H1 (cell line): ENCODE measurements around the gene CUTA. TPM values are rescaled to one million over a fixed set of nuclear protein-coding genes. Genes with fewer than 3 reads are reported as not detected.

ENCODE experiments used
- CTCF ChIA-PET: fragments of 300-600 bp; sonication (Branson Sonifier 250); formaldehyde crosslinking; loops from one replicate; lab custom pipeline; 2021; ENCODE audit not compliant: partially characterized antibody; lab: Charles Lee
- POLR2A ChIA-PET: fragments of 300-600 bp; sonication (Branson Sonifier 250); formaldehyde crosslinking; loops from one replicate; lab custom pipeline; 2021; ENCODE audit warnings: inconsistent platforms; ENCODE audit not compliant: partially characterized antibody; lab: Charles Lee
- DNase-seq, 2 experiments: peaks; one replicate each; pipeline versions ENCODE4 v3.0.0 to v3.0.0-alpha.2; 2010 to 2022; ENCODE audit warnings: low spot score in 2 of 2, low read depth in 1 of 2, mixed read lengths in 1 of 2
- FAIRE-seq: peaks from 2 replicates; lab custom pipeline; 2011; peaks lifted over from hg19 to GRCh38; lab: Jason Lieb, UNC
- H2AFZ ChIP-seq: 2 replicates; pipeline ENCODE4 v1.8.1; 2012; ENCODE audit warnings: low read length, inconsistent platforms
- H2AK5ac ChIP-seq: 2 replicates; pipeline ENCODE4 v1.6.1; 2013; ENCODE audit warnings: low read depth, low read length
- H2BK120ac ChIP-seq: replicated peaks from 2 replicates; pipeline ENCODE3; 2013; ENCODE audit warnings: low read depth, low read length, inconsistent platforms
- H2BK12ac ChIP-seq: 2 replicates; pipeline ENCODE4 v1.6.1; 2013; ENCODE audit warnings: low read depth, low read length
- H2BK15ac ChIP-seq: 2 replicates; pipeline ENCODE4 v1.6.1; 2013; ENCODE audit warnings: low read length
- H2BK20ac ChIP-seq: 2 replicates; pipeline ENCODE4 v1.6.1; 2013; ENCODE audit warnings: low read length
- H2BK5ac ChIP-seq: 2 replicates; pipeline ENCODE4 v1.6.1; 2013; ENCODE audit warnings: low read depth, low read length
- H3K14ac ChIP-seq: 2 replicates; pipeline ENCODE4 v1.6.1; 2013; ENCODE audit warnings: inconsistent platforms; ENCODE audit not compliant: insufficient read length
- H3K18ac ChIP-seq: 2 replicates; pipeline ENCODE4 v1.6.1; 2013; ENCODE audit warnings: low read length; ENCODE audit errors: extremely low read depth
- H3K23ac ChIP-seq: 2 replicates; pipeline ENCODE4 v1.6.1; 2013; ENCODE audit warnings: inconsistent platforms; ENCODE audit not compliant: insufficient read length
- H3K23me2 ChIP-seq: 2 replicates; pipeline ENCODE4 v1.6.1; 2013; ENCODE audit warnings: low read depth, low read length
- H3K27ac ChIP-seq: 2 replicates; pipeline ENCODE4 v1.6.1; 2011; ENCODE audit warnings: low read depth, low read length, inconsistent platforms
- H3K27me3 ChIP-seq, 4 experiments: replicated peaks in 1 of 4; 1 replicate in 1 of 4; 2 replicates in 3 of 4; pipeline versions ENCODE4 v1.6.1 to v1.8.1; 2011 to 2013; ENCODE audit warnings: low read length in 3 of 4, mild to moderate bottlenecking in 3 of 4, inconsistent platforms in 2 of 4, mixed read lengths in 2 of 4, moderate library complexity in 1 of 4; ENCODE audit not compliant: control insufficient read depth in 3 of 4, insufficient read depth in 3 of 4; ENCODE audit errors: extremely low read depth in 1 of 4
- H3K36me3 ChIP-seq, 4 experiments: 2 replicates each; pipeline versions ENCODE4 v1.6.1 to v1.8.1; 2011 to 2013; ENCODE audit warnings: mild to moderate bottlenecking in 4 of 4, low read length in 3 of 4, moderate library complexity in 2 of 4, control low read depth in 1 of 4, inconsistent platforms in 1 of 4; ENCODE audit not compliant: insufficient read depth in 4 of 4, control insufficient read depth in 2 of 4
- H3K4ac ChIP-seq: replicated peaks from 2 replicates; pipeline ENCODE3; 2013; ENCODE audit warnings: low read length, low read depth, mixed read lengths, inconsistent platforms; ENCODE audit not compliant: insufficient read length
- H3K4me1 ChIP-seq, 4 experiments: replicated peaks in 1 of 4; 1 replicate in 1 of 4; 2 replicates in 3 of 4; pipeline versions ENCODE4 v1.6.1 to v1.8.1; 2011 to 2013; ENCODE audit warnings: low read length in 3 of 4, inconsistent platforms in 2 of 4, mixed read lengths in 1 of 4; ENCODE audit not compliant: insufficient read depth in 4 of 4, control insufficient read depth in 3 of 4
- H3K4me2 ChIP-seq, 2 experiments: 2 replicates each; pipeline versions ENCODE4 v1.6.1 to v1.8.1; 2011 to 2013; ENCODE audit warnings: low read depth in 2 of 2, low read length in 2 of 2, control low read depth in 1 of 2, inconsistent platforms in 1 of 2, mild to moderate bottlenecking in 1 of 2; ENCODE audit not compliant: insufficient read depth in 1 of 2
- H3K4me3 ChIP-seq, 4 experiments: fragments of 200-600, 300-600 bp in 1 of 4; sonication (generic), shearing (Covaris generic), sonication (Bioruptor Twin) in 1 of 4; 2 replicates each; pipeline versions ENCODE4 v1.5.1 to v1.8.1; 2011 to 2016; ENCODE audit warnings: low read length in 4 of 4, low read depth in 3 of 4, control low read depth in 2 of 4, inconsistent platforms in 2 of 4, mild to moderate bottlenecking in 2 of 4, mixed read lengths in 1 of 4, moderate library complexity in 1 of 4; ENCODE audit not compliant: insufficient read depth in 2 of 4; ENCODE audit errors: extremely low read depth in 1 of 4
- H3K56ac ChIP-seq: replicated peaks from 2 replicates; pipeline ENCODE3; 2013; ENCODE audit warnings: low read depth, mild to moderate bottlenecking, mixed read lengths, low read length, inconsistent platforms; ENCODE audit not compliant: insufficient read length
- H3K79me1 ChIP-seq: 2 replicates; pipeline ENCODE4 v1.6.1; 2013; ENCODE audit warnings: low read depth, low read length, control low read depth
- H3K79me2 ChIP-seq, 2 experiments: 2 replicates each; pipeline versions ENCODE4 v1.6.1 to v1.8.1; 2012 to 2013; ENCODE audit warnings: low read length in 2 of 2, mild to moderate bottlenecking in 2 of 2, inconsistent platforms in 1 of 2; ENCODE audit not compliant: insufficient read depth in 2 of 2, control insufficient read depth in 1 of 2
- H3K9ac ChIP-seq, 4 experiments: replicated peaks in 1 of 4; 1 replicate in 1 of 4; 2 replicates in 3 of 4; pipeline versions ENCODE4 v1.6.1 to v1.8.1; 2011 to 2013; ENCODE audit warnings: low read depth in 3 of 4, low read length in 3 of 4, control low read depth in 2 of 4, mild to moderate bottlenecking in 2 of 4, moderate library complexity in 2 of 4, inconsistent platforms in 1 of 4; ENCODE audit errors: extremely low read depth in 1 of 4
- H3K9me3 ChIP-seq, 2 experiments: 2 replicates each; pipeline versions ENCODE4 v1.6.1 to v1.8.1; 2012 to 2013; ENCODE audit warnings: mild to moderate bottlenecking in 2 of 2, moderate library complexity in 2 of 2, control low read depth in 1 of 2, inconsistent platforms in 1 of 2, low read depth in 1 of 2, low read length in 1 of 2, mixed read lengths in 1 of 2; ENCODE audit not compliant: insufficient read depth in 2 of 2
- H4K20me1 ChIP-seq, 2 experiments: replicated peaks in 1 of 2; 2 replicates each; pipeline versions ENCODE3 to v1.8.1; 2011 to 2013; ENCODE audit warnings: inconsistent platforms in 2 of 2, low read length in 2 of 2, mild to moderate bottlenecking in 1 of 2; ENCODE audit not compliant: insufficient read depth in 2 of 2, control insufficient read depth in 1 of 2
- H4K5ac ChIP-seq: 2 replicates; pipeline ENCODE4 v1.6.1; 2013; ENCODE audit warnings: low read length, low read depth, mixed read lengths, inconsistent platforms; ENCODE audit not compliant: insufficient read length
- H4K8ac ChIP-seq: 2 replicates; pipeline ENCODE4 v1.8.0; 2013; ENCODE audit warnings: mild to moderate bottlenecking, moderate library complexity, low read length, inconsistent platforms; ENCODE audit not compliant: insufficient read depth; ENCODE audit errors: extremely low read depth
- H4K91ac ChIP-seq: replicated peaks from 2 replicates; pipeline ENCODE3; 2013; ENCODE audit warnings: low read length, mixed read lengths, inconsistent platforms; ENCODE audit not compliant: insufficient read length
- CBX5 ChIP-seq: fragments of 300-800, 300-1000 bp; sonication (generic); IDR thresholded peaks from 2 replicates; pipeline ENCODE4 v1.7.1; 2016; ENCODE audit warnings: antibody characterized with exemption, low read length, low read depth
- NANOG ChIP-seq: IDR thresholded peaks from 2 replicates; pipeline ENCODE4 v1.6.1; 2011; ENCODE audit warnings: low read length, low read depth, mild to moderate bottlenecking, inconsistent platforms; ENCODE audit not compliant: insufficient read depth, poor library complexity, severe bottlenecking
- NRF1 ChIP-seq: IDR thresholded peaks from 2 replicates; pipeline ENCODE4 v1.6.1; 2011; ENCODE audit warnings: mild to moderate bottlenecking, low read depth, low read length, improper control_type of control experiment
- PHF8 ChIP-seq: fragments of 200-600 bp; sonication (generic); conservative IDR thresholded peaks from 2 replicates; pipeline ENCODE4 v1.7.1; 2012; ENCODE audit warnings: low read depth, mild to moderate bottlenecking, inconsistent platforms, low read length, moderate library complexity
- POLR2AphosphoS5 ChIP-seq: IDR thresholded peaks from 2 replicates; pipeline ENCODE4 v1.6.1; 2011; ENCODE audit warnings: low read depth, low read length
- RBBP5 ChIP-seq: IDR thresholded peaks from 2 replicates; pipeline ENCODE4 v1.7.1; 2012; ENCODE audit warnings: low read depth, mild to moderate bottlenecking, inconsistent platforms, low read length, moderate library complexity, borderline replicate concordance
- RFX5 ChIP-seq: IDR thresholded peaks from 2 replicates; pipeline ENCODE4 v1.6.1; 2011; ENCODE audit warnings: low read depth, low read length, improper control_type of control experiment, borderline replicate concordance
- SP1 ChIP-seq: IDR thresholded peaks from 2 replicates; pipeline ENCODE4 v1.6.1; 2011; ENCODE audit warnings: low read depth, low read length
- SP4 ChIP-seq: IDR thresholded peaks from 2 replicates; pipeline ENCODE4 v1.6.1; 2012; ENCODE audit warnings: low read length, inconsistent platforms
- SRF ChIP-seq: IDR thresholded peaks from 2 replicates; pipeline ENCODE4 v1.6.1; 2011; ENCODE audit warnings: mild to moderate bottlenecking, low read depth, low read length, moderate library complexity
- TBP ChIP-seq: IDR thresholded peaks from 2 replicates; pipeline ENCODE4 v1.6.1; 2011; ENCODE audit warnings: low read depth, low read length, improper control_type of control experiment
- TEAD4 ChIP-seq: IDR thresholded peaks from 2 replicates; pipeline ENCODE4 v1.6.1; 2012; ENCODE audit warnings: low read depth, low read length, inconsistent platforms, mixed read lengths
- YY1 ChIP-seq: IDR thresholded peaks from 2 replicates; pipeline ENCODE4 v1.6.1; 2011; ENCODE audit warnings: low read depth, mild to moderate bottlenecking, low read length
- ZNF274 ChIP-seq: IDR thresholded peaks from 2 replicates; pipeline ENCODE4 v1.7.0; 2012; ENCODE audit warnings: low read length, borderline replicate concordance; ENCODE audit errors: extremely low read depth
- WGBS, 2 experiments: shearing (Covaris generic) in 1 of 2; methylation state at CpG; one replicate each; pipeline versions ENCODE4 v1.1.6 to v1.1.7; 2013 to 2015; ENCODE audit warnings: low lambda C conversion rate in 2 of 2, mixed read lengths in 2 of 2, inconsistent platforms in 1 of 2, low coverage in 1 of 2, missing lambda C conversion rate in 1 of 2; ENCODE audit not compliant: insufficient replicate concordance in 2 of 2, insufficient coverage in 1 of 2, insufficient read length in 1 of 2; ENCODE audit errors: extremely low coverage in 1 of 2, missing lambda C conversion rate in 1 of 2; 5-methylcytosine and 5-hydroxymethylcytosine counted together
- polyA plus RNA-seq, 7 experiments: library from polyadenylated mRNA; depleted of rRNA in 3 of 7; stranded (reverse) in 5 of 7; unstranded in 2 of 7; fragments of >200 nt in 5 of 7; fragments of 200-250 nt in 2 of 7; gene quantifications; 1 replicate in 5 of 7; 2 replicates in 1 of 7; 4 replicates in 1 of 7; pipeline versions ENCODE4 v1.2.1 to v1.2.3, GENCODE V29; 2011 to 2013; ENCODE audit warnings: missing spikeins in 2 of 7, mixed read lengths in 2 of 7
- total RNA-seq: library from RNA; stranded (reverse); fragmentation: NEBNext Ultra II Directional; extraction: Animal tissue kit (Norgen Biotek cat#: 25700); gene quantifications from 2 replicates; pipeline ENCODE4 v1.2.1, GENCODE V29; 2021

Gene CUTA
- total and polyA plus RNA-seq, 2 of the 8 experiments (the other 6 are each of a cell fraction or from before 2014, with no cell fraction given) = 297 to 460 TPM

GRCh38 chr6:33380272-33380981 lies 37.5 kb downstream of the CUTA start:
- no peaks in the 10 kb centered on the region for H3K79me1 ChIP-seq
- no peak overlapping the region for H4K8ac ChIP-seq
- no peaks in the 10 kb centered on the region for H4K20me1 ChIP-seq
- no peak overlapping the region for H3K27ac ChIP-seq
- H3K4ac ChIP-seq = no peak overlapping the region
- no peak overlapping the region for H3K4me3 ChIP-seq
- no peaks in the 10 kb centered on the region for H3K27me3 ChIP-seq
- H4K91ac ChIP-seq = no peak overlapping the region
- no peak overlapping the region for H2BK20ac ChIP-seq
- no peak overlapping the region for H4K5ac ChIP-seq
- H2BK12ac ChIP-seq = no peak overlapping the region
- no peaks in the 10 kb centered on the region for H3K79me2 ChIP-seq
- FAIRE-seq (no peak), DNase-seq (no peak)
- no peak overlapping the region for H3K23ac ChIP-seq
- H3K23me2 ChIP-seq = no peaks in the 10 kb centered on the region
- no peak overlapping the region for H2BK5ac ChIP-seq
- no peaks in the 10 kb centered on the region for H3K36me3 ChIP-seq
- no peak overlapping the region for H3K14ac ChIP-seq
- no peak overlapping the region for H3K4me2 ChIP-seq
- no peak overlapping the region for H3K56ac ChIP-seq
- peaks cover 0 to 2% (median 0%) of the 10 kb centered on the region in 4 experiments; a peak in 1 of 7 replicates for H3K4me1 ChIP-seq
- 87% methylated on average over 2 of the region's 2 CpGs; no CpG with 5 or more reads in 1 of the 2 experiments for WGBS, 2 experiments
- POLR2A ChIA-PET = no interaction called here
- CTCF ChIA-PET = interaction anchor here (0.7 kb wide), 1 partner anchor 11 kb away, joined by 3 read pairs; no protein-coding TSS in a partner anchor
- H3K18ac ChIP-seq = no peak overlapping the region
- H2AFZ ChIP-seq = no peak overlapping the region
- no peak overlapping the region for H2BK120ac ChIP-seq
- H3K9ac ChIP-seq = no peak overlapping the region
- H3K9me3 ChIP-seq = no peaks in the 10 kb centered on the region
- no peak overlapping the region for H2AK5ac ChIP-seq
- H2BK15ac ChIP-seq = no peak overlapping the region
- no peak for TF ChIP-seq NANOG
- no peak for TF ChIP-seq RBBP5
- no peak for TF ChIP-seq CBX5
- no peak for TF ChIP-seq SRF
- no peak for TF ChIP-seq SP4
- TF ChIP-seq SP1 = no peak
- no peak for TF ChIP-seq NRF1
- no peak for TF ChIP-seq TEAD4
- TF ChIP-seq ZNF274 = no peak
- TF ChIP-seq PHF8 = no peak
- no peak for TF ChIP-seq YY1
- no peak for TF ChIP-seq RFX5
- TF ChIP-seq POLR2AphosphoS5 = no peak
- no peak for TF ChIP-seq TBP
